Epithelial cell of esophagus (primary cell): Measurements from ENCODE around the gene SHC2.

ENCODE experiments used
- DNase-seq: peaks from one replicate; pipeline ENCODE4 v3.0.0; 2010; ENCODE audit warnings: low read depth
- H3K4me3 ChIP-seq: 2 replicates; pipeline ENCODE4 v1.5.1; 2011; ENCODE audit warnings: mild to moderate bottlenecking, low read length, control low read depth
- TF ChIP-seq, protein P1 (sequence below): IDR thresholded peaks from 2 replicates; pipeline ENCODE4 v1.5.1; 2011; ENCODE audit warnings: low read depth, mild to moderate bottlenecking, low read length, control low read depth, inconsistent platforms; ENCODE audit not compliant: insufficient read depth; ENCODE audit errors: missing control alignments

SHC2 gene

DNA sequence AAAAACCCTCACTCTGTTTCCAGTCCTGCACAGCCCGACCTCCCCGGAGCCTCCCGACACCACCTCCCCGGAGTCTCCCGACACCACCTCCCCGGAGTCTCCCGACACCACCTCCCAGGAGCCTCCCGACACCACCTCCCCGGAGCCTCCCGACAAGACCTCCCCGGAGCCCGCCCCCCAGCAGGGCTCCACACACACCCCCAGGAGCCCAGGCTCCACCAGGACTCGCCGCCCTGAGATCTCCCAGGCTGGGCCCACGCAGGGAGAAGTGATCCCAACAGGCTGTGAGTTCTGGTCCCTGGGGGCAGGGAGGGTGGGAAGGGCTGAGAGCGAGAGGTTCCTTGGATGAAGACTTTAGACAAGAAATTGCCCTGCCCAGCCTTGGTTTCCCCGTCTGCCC is 40.8 kb upstream of the SHC2 start:
- no peak for DNase-seq
- H3K4me3 ChIP-seq = no peak overlapping the region
- TF ChIP-seq, protein P1, sequence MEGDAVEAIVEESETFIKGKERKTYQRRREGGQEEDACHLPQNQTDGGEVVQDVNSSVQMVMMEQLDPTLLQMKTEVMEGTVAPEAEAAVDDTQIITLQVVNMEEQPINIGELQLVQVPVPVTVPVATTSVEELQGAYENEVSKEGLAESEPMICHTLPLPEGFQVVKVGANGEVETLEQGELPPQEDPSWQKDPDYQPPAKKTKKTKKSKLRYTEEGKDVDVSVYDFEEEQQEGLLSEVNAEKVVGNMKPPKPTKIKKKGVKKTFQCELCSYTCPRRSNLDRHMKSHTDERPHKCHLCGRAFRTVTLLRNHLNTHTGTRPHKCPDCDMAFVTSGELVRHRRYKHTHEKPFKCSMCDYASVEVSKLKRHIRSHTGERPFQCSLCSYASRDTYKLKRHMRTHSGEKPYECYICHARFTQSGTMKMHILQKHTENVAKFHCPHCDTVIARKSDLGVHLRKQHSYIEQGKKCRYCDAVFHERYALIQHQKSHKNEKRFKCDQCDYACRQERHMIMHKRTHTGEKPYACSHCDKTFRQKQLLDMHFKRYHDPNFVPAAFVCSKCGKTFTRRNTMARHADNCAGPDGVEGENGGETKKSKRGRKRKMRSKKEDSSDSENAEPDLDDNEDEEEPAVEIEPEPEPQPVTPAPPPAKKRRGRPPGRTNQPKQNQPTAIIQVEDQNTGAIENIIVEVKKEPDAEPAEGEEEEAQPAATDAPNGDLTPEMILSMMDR = no peak

DNA sequence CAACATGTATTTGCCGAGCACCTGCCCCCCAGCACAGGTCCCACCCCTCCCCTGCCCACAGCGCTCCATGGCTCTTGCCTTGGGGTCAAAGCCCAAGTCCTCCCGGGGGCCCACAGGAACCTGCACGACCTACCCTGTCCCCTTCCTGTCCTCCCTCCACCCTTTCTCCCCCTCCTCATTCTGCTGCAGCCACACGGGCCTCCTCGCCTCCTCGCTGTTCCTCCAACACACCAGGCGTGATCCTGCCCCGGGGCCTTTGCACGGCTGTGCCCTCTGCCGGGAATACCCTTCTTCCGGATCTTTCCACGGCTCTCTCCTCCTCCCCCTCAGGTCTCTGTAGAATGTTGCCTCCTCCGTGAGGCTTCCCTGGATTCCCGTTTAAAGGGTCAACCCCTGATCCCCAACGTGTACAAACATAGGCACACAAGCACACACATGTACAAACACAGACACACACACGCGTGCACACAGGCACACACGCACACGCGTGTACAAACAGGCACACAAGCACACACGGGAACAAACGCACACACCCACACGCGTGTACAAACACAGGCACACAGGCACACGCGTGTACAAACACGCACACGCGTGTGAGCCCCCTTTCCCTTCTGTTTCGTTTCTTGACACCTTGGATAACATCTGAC is 38.3 kb upstream of the SHC2 start:
- no peak for DNase-seq
- no peak overlapping the region for H3K4me3 ChIP-seq
- TF ChIP-seq, protein P1 = no peak

DNA sequence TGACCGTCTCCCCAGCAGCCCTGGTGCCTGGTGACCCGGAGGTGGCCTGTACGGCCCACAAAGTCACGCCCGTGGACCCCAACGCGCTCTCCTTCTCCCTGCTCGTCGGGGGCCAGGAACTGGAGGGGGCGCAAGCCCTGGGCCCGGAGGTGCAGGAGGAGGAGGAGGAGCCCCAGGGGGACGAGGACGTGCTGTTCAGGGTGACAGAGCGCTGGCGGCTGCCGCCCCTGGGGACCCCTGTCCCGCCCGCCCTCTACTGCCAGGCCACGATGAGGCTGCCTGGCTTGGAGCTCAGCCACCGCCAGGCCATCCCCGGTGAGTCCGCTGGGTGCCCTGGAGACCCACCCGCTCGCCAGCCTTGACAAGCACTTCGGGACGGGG is 37.7 kb upstream of the SHC2 start:
- H3K4me3 ChIP-seq = no peak overlapping the region
- TF ChIP-seq, protein P1 = no peak

DNA sequence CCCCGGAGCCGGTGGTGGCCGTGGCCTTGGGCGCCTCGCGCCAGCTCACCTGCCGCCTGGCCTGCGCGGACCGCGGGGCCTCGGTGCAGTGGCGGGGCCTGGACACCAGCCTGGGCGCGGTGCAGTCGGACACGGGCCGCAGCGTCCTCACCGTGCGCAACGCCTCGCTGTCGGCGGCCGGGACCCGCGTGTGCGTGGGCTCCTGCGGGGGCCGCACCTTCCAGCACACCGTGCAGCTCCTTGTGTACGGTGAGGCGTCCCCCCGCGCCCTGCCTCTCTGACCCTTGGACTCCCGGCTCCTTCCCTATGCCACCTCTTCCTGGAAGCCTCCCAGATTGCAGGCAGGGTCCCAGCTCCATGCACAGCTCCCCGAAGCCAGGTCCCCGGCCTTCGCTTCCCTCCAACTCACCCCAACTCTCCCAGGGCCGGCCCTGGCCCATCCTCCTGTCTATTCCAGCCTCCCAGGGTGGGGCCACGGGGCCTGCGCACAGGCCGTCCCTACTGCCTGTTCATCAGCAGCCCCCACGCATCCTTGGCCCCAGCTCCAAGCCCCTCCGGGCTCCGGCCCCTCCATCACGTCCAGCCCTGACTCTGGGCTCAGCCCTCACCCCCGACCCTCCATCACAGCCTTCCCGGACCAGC is 37.2 kb upstream of the SHC2 start:
- DNase-seq = no peak
- H3K4me3 ChIP-seq = no peak overlapping the region
- TF ChIP-seq, protein P1 = no peak

More for the DNA sequence above, 37.7 kb upstream of the SHC2 start:
- no peak for DNase-seq

DNA sequence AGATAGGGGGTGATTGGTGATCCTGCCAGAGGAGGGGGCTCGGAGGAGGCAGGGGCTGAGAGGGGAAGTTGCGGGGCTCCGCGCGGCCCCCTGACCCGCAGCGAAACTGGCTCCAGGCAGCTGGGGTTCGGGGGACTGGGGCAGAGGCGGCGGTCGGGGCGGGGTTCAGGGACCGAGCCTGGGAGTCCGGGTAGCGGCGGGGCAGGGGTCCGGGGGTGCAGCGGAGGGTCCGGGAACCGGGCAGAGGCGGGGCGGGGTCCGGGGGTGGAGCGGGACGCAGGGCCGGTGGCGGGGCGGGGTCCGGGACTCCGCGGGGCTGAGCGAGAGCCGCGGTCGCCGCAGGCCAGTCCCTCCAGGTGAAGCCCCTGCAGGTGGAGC is 36.6 kb upstream of the SHC2 start:
- DNase-seq = no peak
- TF ChIP-seq, protein P1 = no peak
- H3K4me3 ChIP-seq = no peak overlapping the region

DNA sequence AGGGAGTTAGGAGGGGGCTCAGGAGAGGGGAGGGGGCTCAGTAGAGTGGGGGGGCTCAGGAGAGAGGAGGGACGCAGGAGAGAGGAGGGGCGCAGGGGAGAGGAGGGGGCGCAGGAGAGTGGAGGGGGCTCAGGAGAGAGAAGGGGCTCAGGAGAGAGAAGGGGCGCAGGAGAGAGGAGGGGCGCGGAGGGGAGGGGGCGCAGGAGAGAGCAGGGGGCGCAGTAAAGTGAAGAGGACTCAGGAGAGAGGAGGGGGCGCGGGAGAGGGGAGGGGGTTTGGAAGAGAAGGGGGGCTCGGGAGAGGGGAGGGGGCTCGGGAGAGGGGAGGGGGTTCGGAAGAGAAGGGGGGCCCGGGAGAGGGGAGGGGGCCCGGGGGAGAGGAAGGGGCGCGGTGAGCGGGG is 36.2 kb upstream of the SHC2 start:
- DNase-seq = no peak
- no peak overlapping the region for H3K4me3 ChIP-seq
- TF ChIP-seq, protein P1 = no peak

DNA sequence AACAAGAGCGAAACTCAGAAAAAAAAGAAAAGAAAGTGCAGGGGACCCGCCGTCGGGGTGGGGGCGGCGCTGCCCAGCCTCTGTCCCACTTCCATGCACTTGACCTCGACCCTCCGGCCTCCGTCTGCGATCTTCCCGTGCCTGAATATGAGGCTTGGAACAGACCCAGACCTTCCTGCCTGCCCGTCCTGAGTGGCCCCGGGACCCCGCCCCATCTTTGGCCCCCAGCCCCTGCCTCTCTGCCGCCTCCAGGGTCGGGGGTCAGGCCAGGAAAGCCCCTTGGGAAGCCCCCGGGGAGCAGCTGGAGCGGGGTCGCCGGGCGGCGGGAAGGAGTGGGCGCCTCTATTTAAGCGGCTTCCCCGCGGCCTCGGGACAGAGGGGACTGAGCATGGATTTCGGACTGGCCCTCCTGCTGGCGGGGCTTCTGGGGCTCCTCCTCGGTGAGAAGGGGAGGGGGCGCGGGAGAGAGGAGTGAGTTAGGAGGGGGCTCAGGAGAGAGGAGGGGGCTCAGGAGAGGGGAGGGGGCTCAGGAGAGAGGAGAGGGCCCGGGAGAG is 35.4 kb upstream of the SHC2 start, which contains the start of gene MADCAM1:
MADCAM1 (plus strand) TSS at position 375 of the 554 bp plus-strand sequence; CDS start at position 389, 14 bp downstream.
- DNase-seq = no peak
- H3K4me3 ChIP-seq = no peak within 1 kb of the TSS
- TF ChIP-seq, protein P1 = no peak
